Stimulated activated CD4-positive, alpha-beta T cell treated with anti-CD3 and anti-CD28 coated beads, Interleukin-4, amount 100 ng/mL, for 1 hour (primary cell): ENCODE results near the gene CPNE6.

Experiments
- DNase-seq: peaks from one replicate; pipeline ENCODE4 v3.0.0-alpha.2; 2020

Gene CPNE6

GRCh38 chr14:24070285-24071143, 848 bp upstream of the CPNE6 start:
- no peak for DNase-seq

GRCh38 chr14:24071836-24072430, 571 bp downstream of the CPNE6 start:
- no peak for DNase-seq

DNA sequence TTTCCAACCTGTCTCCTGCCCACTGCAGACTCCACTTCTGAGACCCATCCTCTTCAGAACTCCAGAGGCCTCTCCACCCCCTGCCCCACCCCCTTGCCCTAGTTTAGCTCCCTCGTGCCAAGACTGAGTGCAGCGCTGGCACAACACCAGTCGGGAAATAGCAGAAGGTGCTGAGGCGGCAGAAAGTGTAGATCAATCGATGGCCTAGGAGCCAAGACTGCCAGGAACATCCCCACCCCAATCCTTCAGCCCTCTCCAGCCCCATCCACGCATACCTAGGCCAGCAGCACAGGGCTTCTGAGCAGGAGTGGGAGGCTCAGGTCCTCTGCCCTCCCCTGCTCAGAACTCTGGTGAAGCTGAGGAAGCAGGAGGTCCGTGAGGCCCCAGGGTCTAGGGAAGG, 1.1 kb downstream of the CPNE6 start:
- no peak for DNase-seq

DNA sequence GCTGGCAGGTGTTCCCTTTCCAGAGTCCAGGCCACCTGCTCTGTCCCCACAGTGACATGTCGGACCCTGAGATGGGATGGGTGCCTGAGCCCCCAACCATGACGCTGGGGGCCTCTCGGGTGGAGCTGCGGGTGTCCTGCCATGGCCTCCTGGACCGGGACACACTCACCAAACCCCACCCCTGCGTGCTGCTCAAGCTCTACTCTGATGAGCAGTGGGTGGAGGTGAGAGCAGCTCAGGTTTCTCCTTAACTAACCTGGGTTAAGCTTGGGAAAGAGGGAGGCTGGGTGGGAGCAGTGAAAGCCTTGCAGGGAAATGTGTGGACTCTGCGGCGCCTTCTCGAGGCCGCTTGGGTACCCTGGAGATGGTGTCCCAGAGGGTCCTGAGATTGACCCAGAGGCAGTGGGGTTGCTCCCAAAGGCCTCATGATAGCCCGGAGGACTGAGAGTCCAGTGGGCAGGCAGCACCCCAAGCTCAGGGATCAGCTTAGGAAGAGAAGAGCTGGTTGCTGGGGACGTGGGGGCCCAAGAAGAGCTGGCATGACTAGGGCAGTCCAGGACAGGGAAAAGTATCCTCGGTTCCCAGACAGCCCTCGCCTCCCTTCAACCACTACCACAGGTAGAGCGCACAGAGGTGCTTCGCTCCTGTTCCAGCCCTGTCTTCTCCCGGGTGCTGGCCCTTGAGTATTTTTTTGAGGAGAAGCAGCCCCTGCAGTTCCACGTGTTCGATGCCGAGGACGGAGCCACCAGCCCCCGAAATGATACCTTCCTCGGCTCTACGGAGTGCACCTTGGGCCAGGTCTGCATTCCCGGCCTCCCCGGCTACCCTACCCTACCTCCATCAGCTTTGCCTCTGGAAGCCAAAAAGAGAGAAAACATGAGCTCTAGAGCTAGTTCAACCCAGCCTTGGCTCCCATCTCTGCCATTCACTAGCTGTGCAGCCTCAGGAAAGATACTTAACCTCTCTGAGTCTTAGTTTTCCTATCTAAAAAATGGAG, 1.8 kb downstream of the CPNE6 start:
- DNase-seq = no peak

GRCh38 chr14:24074625-24075484, 3.5 kb downstream of the CPNE6 start:
- no peak for DNase-seq

GRCh38 chr14:24075485-24076301, 4.3 kb downstream of the CPNE6 start:
- DNase-seq = no peak

DNA sequence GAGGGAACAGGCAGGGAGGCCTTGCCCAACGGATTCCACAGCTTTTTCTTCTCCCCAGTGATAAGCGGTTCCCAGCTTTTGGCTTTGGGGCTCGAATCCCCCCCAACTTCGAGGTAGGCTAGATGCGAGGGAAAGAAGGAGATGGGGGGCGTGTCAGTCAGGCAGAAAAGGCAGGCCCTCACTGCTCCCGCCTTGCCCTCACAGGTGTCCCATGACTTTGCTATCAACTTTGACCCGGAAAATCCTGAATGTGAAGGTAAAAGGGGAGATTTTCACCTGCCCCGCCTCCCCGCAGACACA, 4.9 kb downstream of the CPNE6 start:
- DNase-seq = no peak

DNA sequence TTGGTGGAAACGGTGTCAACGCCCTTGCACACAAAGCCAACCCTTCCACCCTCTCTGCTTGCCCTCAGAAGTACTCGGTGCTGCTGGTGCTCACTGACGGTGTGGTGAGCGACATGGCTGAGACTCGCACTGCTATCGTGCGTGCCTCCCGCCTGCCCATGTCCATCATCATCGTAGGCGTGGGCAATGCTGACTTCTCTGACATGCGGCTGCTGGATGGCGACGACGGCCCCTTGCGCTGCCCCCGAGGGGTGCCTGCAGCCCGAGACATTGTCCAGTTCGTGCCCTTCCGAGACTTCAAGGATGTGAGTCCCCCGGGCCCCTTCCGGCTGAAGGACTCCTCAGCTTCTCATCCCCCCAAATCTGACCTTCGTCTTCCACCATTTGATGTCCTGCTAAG, 5.7 kb downstream of the CPNE6 start:
- no peak for DNase-seq

DNA sequence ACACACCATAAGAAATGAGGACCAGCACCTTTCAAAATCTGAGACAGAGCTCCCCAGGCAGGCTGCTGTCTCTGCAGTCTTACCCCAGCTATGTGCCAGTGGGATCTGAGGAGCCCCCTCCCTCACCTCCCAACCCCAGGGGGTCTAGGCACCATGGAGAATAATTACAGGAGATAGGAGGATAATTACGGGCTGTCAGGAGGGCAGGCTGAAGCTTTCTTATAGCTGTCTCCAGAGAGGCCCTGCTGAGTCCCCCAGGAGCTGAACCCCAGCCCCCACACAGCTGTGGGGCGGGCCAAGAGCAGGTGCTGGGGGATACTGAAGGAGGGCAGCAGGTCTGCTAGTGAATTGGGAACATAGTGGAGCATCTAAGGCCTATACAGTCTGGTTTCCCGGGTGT, 6.8 kb downstream of the CPNE6 start:
- DNase-seq = no peak

DNA sequence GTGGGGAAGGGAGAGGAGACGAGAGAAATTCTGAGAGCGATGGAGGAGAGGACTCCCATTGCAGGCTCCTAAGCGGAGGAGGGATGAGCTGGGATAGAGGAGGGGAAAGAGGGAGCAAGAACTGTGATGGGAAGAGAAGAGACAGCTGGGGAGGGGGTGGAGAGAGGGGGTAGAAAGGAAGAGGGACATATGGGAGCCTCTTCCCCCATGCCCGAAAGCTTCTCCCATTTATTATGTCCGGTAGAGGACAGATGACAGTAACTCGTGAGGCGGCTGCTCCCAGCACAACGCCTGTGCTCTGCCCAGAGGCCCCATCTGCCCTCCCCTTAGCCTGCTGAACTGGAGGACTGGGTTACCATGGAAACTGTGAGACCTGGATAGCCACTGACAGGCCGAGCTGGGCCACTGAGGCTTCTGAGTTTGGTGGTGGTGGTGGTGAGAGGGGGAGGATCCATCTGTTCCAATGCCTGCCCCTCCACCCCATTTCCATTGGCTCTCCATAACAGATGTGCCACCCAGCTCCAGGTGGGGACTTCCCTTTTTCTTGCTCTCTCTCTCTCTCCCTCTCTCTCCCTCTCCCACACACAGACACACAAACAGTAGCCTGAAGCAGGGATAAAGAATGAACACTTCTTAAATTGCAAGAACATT, 8.3 kb downstream of the CPNE6 start:
- no peak for DNase-seq

GRCh38 chr14:24080142-24080530, 8.8 kb downstream of the CPNE6 start:
- DNase-seq = no peak

GRCh38 chr14:24080888-24081738, 9.8 kb downstream of the CPNE6 start:
- peak; percentile 72 for DNase-seq

GRCh38 chr14:24081739-24082211, 10.4 kb downstream of the CPNE6 start:
- DNase-seq = no peak

DNA sequence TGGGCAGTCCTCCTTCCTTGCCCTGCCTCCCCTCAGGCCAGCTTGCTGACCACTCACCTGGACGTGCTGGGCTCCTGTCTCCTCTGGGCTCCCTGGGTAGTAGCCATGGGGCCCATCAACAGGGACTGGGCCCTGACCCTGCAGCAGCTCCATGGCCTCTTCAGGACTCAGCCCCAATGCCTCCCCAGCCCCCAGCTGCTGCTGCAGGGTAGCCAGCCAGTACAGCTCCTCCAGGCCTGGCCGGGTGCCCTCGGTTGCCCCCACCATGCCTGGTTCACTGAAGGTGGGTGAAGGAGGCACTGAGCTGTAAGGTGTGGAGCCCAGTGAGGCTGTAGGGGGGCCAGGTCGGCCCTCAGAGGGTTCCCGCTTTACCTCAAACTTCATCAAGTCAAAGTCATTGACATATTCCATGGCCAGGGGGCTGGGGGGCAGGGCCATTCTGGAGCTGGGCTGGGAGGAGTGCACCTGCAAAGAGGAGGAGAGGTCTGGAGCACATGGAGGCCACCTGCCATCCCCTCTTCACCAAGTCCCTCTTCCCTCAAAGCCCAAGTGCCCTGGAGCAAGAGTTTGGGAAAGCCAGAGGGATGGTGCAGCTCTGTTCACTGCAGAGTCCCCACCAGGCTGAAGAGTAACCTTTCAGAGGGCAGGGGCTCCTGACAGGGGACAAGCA, 11.2 kb downstream of the CPNE6 start:
- DNase-seq = no peak

GRCh38 chr14:24083462-24083861, 12.1 kb downstream of the CPNE6 start:
- no peak for DNase-seq

GRCh38 chr14:24084440-24084839, 13.1 kb downstream of the CPNE6 start:
- no peak for DNase-seq

GRCh38 chr14:24085215-24085614, 13.9 kb downstream of the CPNE6 start:
- no peak for DNase-seq

- no peak for DNase-seq
These were observed 15.0 kb downstream of the CPNE6 start for GRCh38 chr14:24086193-24086955.

DNA sequence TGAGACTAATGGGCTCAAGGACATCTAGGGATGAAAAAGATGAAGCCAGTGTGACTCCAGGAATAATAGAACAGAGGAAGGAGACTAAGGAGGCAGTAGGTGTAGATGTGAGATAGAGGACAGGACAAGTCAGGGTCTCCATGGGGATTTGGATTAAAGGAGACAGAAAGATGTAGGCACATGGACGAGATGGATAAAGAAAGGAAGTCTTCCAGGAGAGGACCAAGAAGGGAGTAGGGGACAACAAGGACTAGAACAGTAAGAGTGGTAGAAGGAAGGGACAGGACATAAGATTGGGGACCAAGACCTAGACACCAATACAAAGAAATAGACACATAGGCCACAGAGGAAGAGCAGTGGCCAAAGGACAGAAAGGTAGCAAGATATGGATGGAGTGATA, 15.6 kb downstream of the CPNE6 start:
- no peak for DNase-seq
